HK-2 (cell line): ENCODE measurements around the gene TGFB2.

ENCODE experiments used
- DNase-seq: peaks from one replicate; pipeline ENCODE4 v3.0.0-alpha.2; 2018; ENCODE audit not compliant: unreplicated experiment

The TGFB2 gene

DNA sequence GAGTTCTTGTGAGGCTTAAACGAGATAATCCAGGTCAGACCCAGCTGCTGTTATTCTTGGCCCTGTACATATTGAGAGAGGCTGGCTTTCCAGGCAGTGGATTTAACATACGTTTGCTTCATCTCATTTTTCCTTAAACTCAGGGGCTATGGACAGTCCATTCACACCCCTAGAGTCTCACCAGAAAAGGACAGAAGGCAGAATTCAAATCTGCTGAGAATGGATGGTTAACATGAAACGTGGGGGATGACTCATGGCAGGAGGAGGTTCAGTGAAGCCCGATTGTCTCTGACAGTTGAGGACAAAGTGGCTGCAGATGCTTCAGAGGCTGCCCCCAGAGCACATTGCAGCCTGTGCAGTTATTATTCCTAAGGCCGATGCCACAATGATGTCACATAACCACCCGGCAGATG lies 39.5 kb downstream of the TGFB2 start:
- no peak for DNase-seq

DNA sequence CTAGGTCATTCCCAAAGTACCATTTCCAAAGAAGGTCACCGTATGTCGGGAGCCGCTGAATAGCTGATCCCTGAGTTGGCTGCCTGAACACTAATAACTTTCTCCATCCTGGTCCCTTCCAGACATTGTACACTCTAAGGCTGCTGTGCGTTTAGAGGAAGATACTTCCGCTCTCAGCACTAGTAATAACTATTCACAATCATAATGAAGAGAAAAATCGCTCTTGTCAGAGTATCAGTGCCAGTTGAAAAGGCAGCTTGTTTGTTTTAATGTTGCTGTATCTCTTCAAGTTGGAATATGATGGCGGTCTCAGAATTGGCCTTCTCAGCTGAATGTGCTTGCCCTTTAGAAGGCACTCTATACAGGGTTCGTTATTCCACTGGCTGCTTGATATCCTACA lies 43.5 kb downstream of the TGFB2 start:
- DNase-seq, result no peak

- DNase-seq, result no peak
Measured at GRCh38 chr1:218390618-218391017, 45.5 kb downstream of the TGFB2 start.

- DNase-seq, result no peak
Measured at GRCh38 chr1:218392780-218393179, 47.6 kb downstream of the TGFB2 start.

- no peak for DNase-seq
Measured at GRCh38 chr1:218394416-218394815, 49.3 kb downstream of the TGFB2 start.

DNA sequence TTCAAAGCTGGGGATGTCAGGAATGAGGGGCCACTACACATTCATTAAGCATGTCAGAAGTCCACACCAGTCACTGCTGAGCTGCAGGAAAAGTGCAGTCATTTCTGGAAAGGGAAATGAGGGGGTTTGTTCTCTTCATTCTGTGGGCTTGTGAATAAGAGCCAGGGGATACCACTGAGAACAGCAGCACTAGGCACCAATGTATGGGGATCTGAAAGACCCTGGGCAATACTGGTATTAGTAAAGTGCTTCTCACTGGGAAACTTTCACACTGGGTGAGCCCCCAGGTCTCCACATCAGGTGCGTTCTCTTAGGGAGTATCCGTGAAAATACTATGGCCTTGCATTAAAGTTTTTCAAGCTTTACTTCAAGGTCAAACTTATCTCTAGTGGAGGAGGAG lies 49.9 kb downstream of the TGFB2 start:
- no peak for DNase-seq

GRCh38 chr1:218395916-218396315 lies 50.8 kb downstream of the TGFB2 start:
- DNase-seq, result no peak

DNA sequence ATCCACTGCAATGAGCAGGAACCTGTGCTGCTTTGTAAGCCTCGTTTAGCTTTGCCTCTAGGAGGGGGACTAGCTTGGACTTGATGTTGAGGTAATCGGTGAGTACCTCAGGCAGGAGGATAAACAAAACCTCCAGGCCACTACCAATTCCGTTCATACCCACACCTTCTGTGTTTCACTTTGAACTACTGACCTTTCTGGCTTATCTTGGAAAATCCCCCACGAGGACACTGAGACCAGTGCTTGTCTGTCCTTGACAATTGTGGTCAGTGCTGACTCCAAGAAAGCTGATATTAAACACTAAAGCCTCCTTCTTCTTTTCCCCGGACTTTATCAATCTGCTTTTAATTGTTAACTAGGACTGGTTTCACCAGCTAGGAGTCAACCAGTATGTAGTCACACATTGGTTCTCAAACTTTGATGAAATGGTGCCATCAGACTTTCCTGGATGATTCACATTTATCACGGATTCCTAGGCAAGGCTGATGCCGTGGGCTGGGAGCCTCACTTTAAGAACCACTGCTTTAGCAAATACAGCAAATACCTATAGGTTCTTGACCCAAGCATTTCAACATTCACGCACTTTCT lies 52.7 kb downstream of the TGFB2 start:
- DNase-seq, result peak; percentile 77

DNA sequence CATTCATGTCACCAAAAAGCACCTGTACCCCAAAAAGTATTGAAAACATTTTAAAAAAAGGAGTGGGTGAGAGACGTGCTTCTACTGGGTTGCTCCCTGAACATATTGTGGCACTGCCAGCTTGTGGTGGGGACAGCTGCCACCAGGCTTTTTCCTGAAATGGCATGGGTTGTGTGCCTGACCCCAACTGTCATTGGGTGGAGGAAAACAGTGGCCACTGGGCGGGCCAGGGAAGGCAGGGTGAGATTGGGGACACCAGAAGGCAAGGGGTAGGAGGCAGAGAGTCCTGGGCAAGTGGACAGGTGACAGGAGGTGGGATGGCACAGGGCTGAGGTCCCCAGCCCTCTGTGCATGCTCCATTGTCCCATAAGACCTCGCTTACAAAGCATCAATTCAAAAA lies 55.5 kb downstream of the TGFB2 start:
- no peak for DNase-seq

- no peak for DNase-seq
Measured at GRCh38 chr1:218401441-218401997, 56.4 kb downstream of the TGFB2 start.

GRCh38 chr1:218401998-218402785 lies 57.1 kb downstream of the TGFB2 start:
- DNase-seq, result no peak

GRCh38 chr1:218402786-218403120 lies 57.6 kb downstream of the TGFB2 start:
- no peak for DNase-seq

GRCh38 chr1:218403300-218403699 lies 58.2 kb downstream of the TGFB2 start:
- no peak for DNase-seq

DNA sequence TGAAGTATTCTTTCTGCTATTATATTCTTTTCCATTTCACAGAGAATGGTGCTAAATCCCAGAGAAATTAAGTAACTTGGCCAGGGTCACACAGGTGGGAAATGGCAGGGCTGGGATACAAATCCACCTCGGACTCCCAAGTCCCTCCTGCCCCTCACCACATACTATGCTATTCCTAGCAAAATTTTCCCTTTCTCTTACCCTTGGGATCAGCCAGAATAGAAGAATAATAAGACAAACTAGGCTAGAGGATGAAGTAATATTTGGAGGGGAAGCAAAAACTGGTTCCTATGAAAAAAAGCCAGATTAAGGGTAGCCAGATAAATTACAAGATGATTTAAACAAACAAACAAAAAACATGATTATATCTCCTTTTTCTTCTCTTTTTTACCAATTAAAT lies 62.5 kb downstream of the TGFB2 start:
- no peak for DNase-seq

GRCh38 chr1:218408135-218408534 lies 63.0 kb downstream of the TGFB2 start:
- DNase-seq, result no peak

DNA sequence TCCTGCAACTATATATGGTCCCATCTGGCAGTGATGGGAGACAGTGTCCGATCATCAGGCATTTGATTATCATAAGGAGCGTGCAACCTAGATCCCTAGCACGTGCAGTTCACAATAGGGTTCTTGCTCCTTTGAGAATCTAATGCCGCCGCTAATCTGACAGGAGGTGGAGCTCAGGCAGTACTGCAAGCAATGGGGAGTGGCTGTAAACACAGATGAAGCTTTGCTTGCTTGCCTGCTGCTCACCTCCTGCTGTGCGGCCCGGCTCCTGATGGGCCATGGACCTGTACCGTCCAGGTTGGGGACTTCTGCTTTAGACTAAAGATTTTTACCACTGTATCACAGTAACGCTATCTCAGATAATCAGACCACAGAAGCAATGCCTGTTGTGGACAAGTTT lies 63.8 kb downstream of the TGFB2 start:
- no peak for DNase-seq

DNA sequence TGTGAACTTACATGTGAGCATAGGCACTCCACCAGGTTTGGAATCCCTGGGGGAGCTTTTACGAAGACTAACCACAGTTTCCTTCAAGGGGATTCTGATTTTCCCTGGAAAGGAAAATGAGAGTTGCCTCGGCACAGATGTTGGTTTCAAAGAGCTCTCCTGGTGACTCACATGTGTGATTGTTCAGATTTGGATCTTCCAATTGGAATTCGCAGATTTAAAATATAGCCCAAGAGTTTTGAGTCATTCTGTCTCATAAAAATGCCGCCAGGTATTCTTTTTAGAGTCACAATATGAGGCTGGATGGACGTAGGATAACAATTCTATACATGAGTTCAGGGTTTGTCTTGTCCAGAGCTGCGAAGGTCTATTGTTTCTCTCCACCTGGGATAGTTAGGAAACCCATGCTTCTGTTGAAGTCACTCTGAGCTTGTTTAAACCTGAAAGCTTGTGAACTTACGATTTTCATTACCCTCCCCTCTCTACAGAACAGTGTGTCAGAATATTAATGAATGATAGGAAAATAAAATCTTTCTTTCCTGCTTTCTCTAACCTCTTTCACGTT lies 64.9 kb downstream of the TGFB2 start:
- no peak for DNase-seq

GRCh38 chr1:218411101-218411500 lies 66.0 kb downstream of the TGFB2 start:
- no peak for DNase-seq

GRCh38 chr1:218412171-218412570 lies 67.0 kb downstream of the TGFB2 start:
- no peak for DNase-seq

DNA sequence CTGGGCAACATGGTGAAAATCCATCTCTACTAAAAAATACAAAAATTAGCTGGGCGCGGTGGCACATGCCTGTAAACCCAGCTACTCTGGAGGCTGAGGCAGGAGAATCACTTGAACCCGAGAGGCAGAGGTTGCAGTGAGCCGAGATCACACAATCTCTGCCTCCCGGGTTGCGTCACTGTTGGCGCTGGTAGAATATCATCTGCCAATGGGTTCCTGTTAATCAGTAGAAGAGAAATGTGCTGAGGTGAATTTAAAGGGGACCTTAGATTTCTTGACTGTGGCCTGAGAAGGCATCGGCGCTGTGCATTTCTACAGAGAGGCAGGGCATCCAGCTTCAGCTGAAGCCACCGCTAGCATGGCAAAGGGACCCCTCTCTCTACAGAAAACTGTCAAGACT lies 68.0 kb downstream of the TGFB2 start:
- DNase-seq, result no peak

DNA sequence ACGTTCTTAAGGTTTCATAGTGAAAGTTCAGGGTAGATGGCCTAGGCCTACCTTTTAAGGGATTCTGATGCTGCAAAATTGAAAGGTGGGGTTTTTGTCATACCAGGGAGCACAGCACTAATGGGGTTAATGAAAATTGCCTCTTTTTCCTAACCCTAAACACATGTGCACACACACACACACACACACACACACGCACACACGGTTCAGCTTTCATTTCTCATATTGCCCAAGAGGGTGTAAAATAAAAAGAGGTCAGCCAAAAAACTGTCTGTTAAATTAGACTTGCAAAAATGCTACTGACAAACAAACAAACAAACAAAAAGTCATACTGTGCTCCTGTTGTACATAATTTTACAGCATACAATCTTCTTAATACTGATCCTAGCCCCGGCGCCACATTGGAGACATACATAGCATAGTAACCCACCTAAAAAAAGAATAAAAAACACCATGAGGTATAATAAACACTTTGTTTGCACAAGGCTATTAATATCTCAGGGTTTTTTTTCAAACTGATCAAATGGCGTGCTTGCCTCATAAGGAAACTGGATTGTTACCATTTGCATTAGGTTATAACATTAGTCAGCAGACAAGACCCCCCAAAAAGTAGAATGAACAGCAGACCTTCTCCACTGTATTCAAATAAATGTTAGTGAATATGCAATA lies 69.1 kb downstream of the TGFB2 start:
- no peak for DNase-seq

- no peak for DNase-seq
Measured at GRCh38 chr1:218415726-218416125, 70.6 kb downstream of the TGFB2 start.

DNA sequence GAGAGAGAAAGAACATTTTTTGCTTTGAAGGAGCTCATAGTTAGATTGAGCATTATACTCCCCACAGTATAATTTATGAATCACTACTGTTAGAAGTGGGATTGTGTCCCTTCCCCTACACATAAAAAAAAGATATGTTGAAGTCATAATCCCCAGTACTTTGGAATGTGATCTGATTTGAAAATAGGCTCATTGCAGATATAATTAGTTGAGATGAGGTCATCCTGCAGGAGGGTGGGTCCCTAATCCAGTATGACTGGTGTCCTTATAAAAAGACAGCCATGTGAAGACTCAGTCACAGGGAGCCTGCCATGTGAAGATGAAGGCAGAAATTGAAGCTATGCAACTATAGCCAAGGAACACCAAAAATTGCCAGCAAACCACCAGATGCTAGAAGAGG lies 76.4 kb downstream of the TGFB2 start:
- DNase-seq, result no peak
